Prostate gland (tissue), 2 donors: Measurements from ENCODE around the gene DHRS12. TPM values are rescaled to one million over a fixed set of nuclear protein-coding genes. Genes with fewer than 3 reads are reported as not detected.

Source experiments
- DNase-seq: peaks from one replicate; pipeline ENCODE4 v3.0.0-alpha.2; 2019; ENCODE audit warnings: low spot score
- H3K27ac ChIP-seq, 2 donors: fragments of 200-600 bp; sonication (generic); 2 replicates each; pipeline ENCODE4 v1.5.1; 2017 to 2019
- H3K27me3 ChIP-seq: fragments of 200-600 bp; sonication (generic); replicated peaks from 2 replicates; pipeline ENCODE4 v1.5.1; 2019; ENCODE audit not compliant: insufficient read depth
- H3K36me3 ChIP-seq, 2 donors: fragments of 200-600 bp; sonication (generic); 1 replicate in 1 of 2; 2 replicates in 1 of 2; pipeline versions ENCODE4 v1.5.1 to v1.8.1; 2017 to 2019
- H3K4me1 ChIP-seq: fragments of 200-600 bp; sonication (generic); replicated peaks from 2 replicates; pipeline ENCODE4 v1.5.1; 2019
- H3K4me3 ChIP-seq, 2 donors: fragments of 200-600 bp; sonication (generic); 2 replicates each; pipeline ENCODE4 v1.5.1; 2017 to 2019
- H3K9me3 ChIP-seq: fragments of 200-600 bp; sonication (generic); 2 replicates; pipeline ENCODE4 v1.5.1; 2017
- CTCF ChIP-seq, 4 experiments: fragments of 200-600 bp in 2 of 4; fragments of 450-650 bp in 2 of 4; sonication (generic) in 2 of 4; IDR thresholded peaks; 1 replicate in 3 of 4; 2 replicates in 1 of 4; pipeline ENCODE4 v1.5.1; 2016 to 2019; ENCODE audit warnings: antibody characterized with exemption in 4 of 4, mild to moderate bottlenecking in 2 of 4, moderate library complexity in 2 of 4
- POLR2A ChIP-seq: fragments of 450-650 bp; IDR thresholded peaks from one replicate; pipeline ENCODE4 v1.6.1; 2016; ENCODE audit warnings: antibody characterized with exemption, mild to moderate bottlenecking
- POLR2AphosphoS5 ChIP-seq: sonication (generic); formaldehyde crosslinking; IDR thresholded peaks from one replicate; pipeline ENCODE4 v1.6.1; 2017; ENCODE audit warnings: antibody characterized with exemption
- WGBS: methylation state at CpG from one replicate; pipeline ENCODE4 v1.1.5; 2018; 5-methylcytosine and 5-hydroxymethylcytosine counted together
- intact Hi-C: fragments of 100-400 bp; cut with DNase I; formaldehyde crosslinking; loops from one replicate; pipeline ENCODE4 v1.14.2; 2022
- total RNA-seq, 2 donors: library from RNA; depleted of rRNA; stranded (reverse); fragments of >200 nt; gene quantifications; one replicate each; pipeline ENCODE4 v1.1.0, GENCODE V29; 2016

DHRS12 gene
- 10 to 100 TPM; 18.7 to 19.8 TPM for total RNA-seq

GRCh38 chr13:51803422-51804294 lies at the start of gene DHRS12:
DHRS12 (minus strand) TSS chr13:51804163; CDS start chr13:51799659, 4,504 bp downstream.
- no peaks in the 10 kb centered on the region for H3K27me3 ChIP-seq
- no peaks in the 10 kb centered on the region for H3K36me3 ChIP-seq
- intact Hi-C loops, result loop anchor here (2.0 kb wide), 2 partner anchors 219 to 351 kb away; partner anchors contain the start of genes INTS6 and WDFY2
- peak; percentile 92 for DNase-seq
- TF ChIP-seq CTCF (IDR thresholded peaks at IDR 0.05) (peak in 2 of 4 experiments; percentile 21 to 35), POLR2AphosphoS5 (peak; percentile 92), POLR2A (peak; percentile 79)
- H3K9me3 ChIP-seq, result no peaks in the 10 kb centered on the region
- peak within 1 kb of the TSS; percentile 83 to 96 for H3K4me3 ChIP-seq
- under 1% methylated on average over 78 of the region's 91 CpGs for WGBS
- peaks cover 18% of the 10 kb centered on the region for H3K4me1 ChIP-seq
- H3K27ac ChIP-seq, result peak within 1 kb of the TSS; percentile 99

DNA sequence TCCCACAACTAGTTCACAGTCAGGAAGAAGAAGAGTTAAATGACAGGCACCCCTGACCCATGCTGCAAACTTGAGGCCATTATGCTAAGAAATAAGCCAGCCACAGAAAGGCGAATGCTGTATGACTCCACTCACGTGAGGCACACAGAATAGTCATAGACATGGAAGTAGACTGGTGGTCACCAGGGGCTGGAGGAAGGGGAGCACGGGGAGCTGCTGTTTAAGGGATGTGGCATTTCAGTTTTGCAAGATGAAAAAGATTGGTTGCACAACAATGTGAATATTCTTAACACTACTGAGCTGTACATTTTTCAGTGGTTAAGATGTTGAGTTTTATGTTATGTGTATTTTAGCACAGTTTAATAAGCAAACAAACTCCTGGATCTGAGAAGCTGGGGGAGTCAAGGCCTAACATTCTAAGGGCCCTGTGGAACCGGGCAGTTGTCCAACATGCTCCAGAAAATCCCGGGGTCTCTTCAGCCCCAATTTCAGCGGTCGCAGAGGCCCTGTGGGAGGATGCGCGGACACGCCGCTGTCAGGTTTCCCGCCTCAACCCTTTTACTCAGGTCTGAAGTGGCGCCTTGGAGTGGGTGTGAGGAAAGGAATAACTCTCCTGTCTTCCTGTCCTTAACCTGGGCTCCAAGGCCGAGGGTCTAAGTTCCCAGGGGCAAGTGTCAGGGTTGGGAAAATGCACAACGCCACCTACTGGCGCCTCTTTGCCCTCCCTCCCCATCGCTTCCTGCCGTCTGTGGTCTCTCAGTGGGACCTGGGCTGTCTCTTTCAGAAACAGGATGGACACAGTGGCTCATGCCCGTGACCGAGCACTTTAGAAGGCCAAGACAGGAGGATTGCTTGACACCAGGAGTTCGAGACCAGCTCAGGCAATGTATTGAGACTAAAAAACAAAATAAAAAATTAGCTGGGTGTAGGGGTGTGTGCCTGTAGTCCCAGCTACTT lies 45.5 kb upstream of the DHRS12 start:
- WGBS, result 67% methylated on average over 21 of the region's 21 CpGs
- no peak overlapping the region for H3K27ac ChIP-seq
- no peaks in the 10 kb centered on the region for H3K9me3 ChIP-seq
- H3K36me3 ChIP-seq, result no peaks in the 10 kb centered on the region
- intact Hi-C loops, result no loop called here
- no peak for DNase-seq
- H3K27me3 ChIP-seq, result no peaks in the 10 kb centered on the region
- H3K4me3 ChIP-seq, result no peak overlapping the region
- TF ChIP-seq CTCF (IDR thresholded peaks at IDR 0.05) (no peak), POLR2A (no peak), POLR2AphosphoS5 (no peak)
- H3K4me1 ChIP-seq, result peaks cover 2% of the 10 kb centered on the region

GRCh38 chr13:51848674-51849073 lies 44.7 kb upstream of the DHRS12 start:
- Histone ChIP-seq H3K9me3 (no peaks in the 10 kb centered on the region), H3K27me3 (no peaks in the 10 kb centered on the region), H3K4me1 (peaks cover 2% of the 10 kb centered on the region), H3K27ac (no peak overlapping the region), H3K4me3 (no peak overlapping the region), H3K36me3 (no peaks in the 10 kb centered on the region)
- TF ChIP-seq POLR2A (no peak), POLR2AphosphoS5 (no peak), CTCF (IDR thresholded peaks at IDR 0.05) (no peak)
- intact Hi-C loops, result no loop called here
- 30% methylated on average over 4 of the region's 4 CpGs for WGBS
- DNase-seq, result no peak

DNA sequence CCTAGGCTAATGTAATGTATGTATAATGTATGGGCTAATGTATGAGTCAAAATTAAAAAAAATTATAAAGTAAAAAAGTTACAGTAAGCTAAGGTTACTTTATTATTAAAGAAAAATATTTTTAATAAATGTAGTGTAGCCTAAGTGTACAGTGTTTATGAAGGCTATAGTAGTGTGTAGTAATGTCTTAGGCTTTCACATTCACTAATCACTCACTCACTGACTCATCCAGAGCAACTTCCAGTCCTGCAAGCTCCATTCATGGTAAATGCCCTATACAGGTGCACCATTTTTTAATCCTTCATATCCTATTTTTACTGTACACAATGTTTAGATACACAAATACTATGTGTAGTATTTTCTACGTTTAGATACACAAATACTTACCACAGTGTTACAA lies 42.8 kb upstream of the DHRS12 start:
- intact Hi-C loops, result no loop called here
- H3K4me1 ChIP-seq, result peaks cover 2% of the 10 kb centered on the region
- 92% methylated on average over 1 of the region's 1 CpG for WGBS
- no peaks in the 10 kb centered on the region for H3K27me3 ChIP-seq
- H3K9me3 ChIP-seq, result no peaks in the 10 kb centered on the region
- TF ChIP-seq POLR2AphosphoS5 (no peak), CTCF (IDR thresholded peaks at IDR 0.05) (no peak), POLR2A (no peak)
- H3K27ac ChIP-seq, result no peak overlapping the region
- no peaks in the 10 kb centered on the region for H3K36me3 ChIP-seq
- H3K4me3 ChIP-seq, result no peak overlapping the region
- no peak for DNase-seq
